HepG2 (cell line): ENCODE measurements around the gene CHPF. TPM values are rescaled to one million over a fixed set of nuclear protein-coding genes. Genes with fewer than 3 reads are reported as not detected.
A peak's percentile ranks its signal among the peaks of the same experiment; 100 is the strongest.

Experiments
- ASH2L ChIP-seq: fragments of 300-600, 200-600 bp; sonication (generic); IDR thresholded peaks from 2 replicates; pipeline ENCODE4 v1.7.0; 2017; ENCODE audit warnings: low read depth, mild to moderate bottlenecking, moderate library complexity, mixed read lengths, low read length; ENCODE audit not compliant: insufficient read length
- ATF3 ChIP-seq: sonication (generic); formaldehyde crosslinking; IDR thresholded peaks from 2 replicates; pipeline ENCODE4 v1.4.0; 2020; ENCODE audit warnings: missing genetic modification reagents
- CCDC6 ChIP-seq: sonication (generic); formaldehyde crosslinking; IDR thresholded peaks from 2 replicates; pipeline ENCODE4 v1.8.1; 2022; ENCODE audit warnings: mild to moderate bottlenecking, missing genetic modification reagents, moderate library complexity
- CENPX ChIP-seq: sonication (generic); formaldehyde crosslinking; IDR thresholded peaks from 2 replicates; pipeline ENCODE4 v1.9.0; 2021; ENCODE audit warnings: mild to moderate bottlenecking, missing genetic modification reagents, moderate library complexity
- ETS1 ChIP-seq: sonication (generic); formaldehyde crosslinking; IDR thresholded peaks from 2 replicates; pipeline ENCODE4 v1.4.0; 2020; ENCODE audit warnings: missing genetic modification reagents
- GLI4 ChIP-seq: sonication (generic); formaldehyde crosslinking; IDR thresholded peaks from 2 replicates; pipeline ENCODE4 v1.5.1; 2020; ENCODE audit warnings: missing genetic modification reagents, mild to moderate bottlenecking, moderate library complexity, borderline replicate concordance
- ZBTB7B ChIP-seq: sonication (generic); formaldehyde crosslinking; IDR thresholded peaks from 2 replicates; pipeline ENCODE4 v1.4.0; 2020; ENCODE audit warnings: missing genetic modification reagents
- ZNF567 ChIP-seq: sonication (generic); formaldehyde crosslinking; IDR thresholded peaks from 2 replicates; pipeline ENCODE4 v1.8.1; 2023; ENCODE audit warnings: mild to moderate bottlenecking, missing genetic modification reagents, borderline replicate concordance
- ZNF672 ChIP-seq: sonication (generic); formaldehyde crosslinking; IDR thresholded peaks from 2 replicates; pipeline ENCODE4 v1.8.1; 2022; ENCODE audit warnings: missing genetic modification reagents
- ZSCAN12 ChIP-seq: sonication (generic); formaldehyde crosslinking; IDR thresholded peaks from 2 replicates; pipeline ENCODE4 v1.9.0; 2021; ENCODE audit warnings: mild to moderate bottlenecking, missing genetic modification reagents
- polyA plus RNA-seq, 8 experiments: library from polyadenylated mRNA; depleted of rRNA in 3 of 8; stranded (reverse) in 7 of 8; unstranded in 1 of 8; fragments of >200 nt; fragmentation: Illumina TruSeq in 4 of 8; extraction: Trizol in 4 of 8; gene quantifications; 2 replicates each; pipeline versions ENCODE4 v1.2.1 to v1.2.3, GENCODE V29; 2011 to 2016; ENCODE audit warnings: low read depth in 4 of 8, missing spikeins in 1 of 8, mixed read lengths in 1 of 8; ENCODE audit not compliant: insufficient read depth in 1 of 8
- total RNA-seq, 5 experiments: library from RNA; depleted of rRNA; stranded (reverse); fragments of >200 nt; fragmentation: Illumina TruSeq; extraction: Trizol; gene quantifications; 2 replicates each; pipeline ENCODE4 v1.2.3, GENCODE V29; 2016; ENCODE audit warnings: low read depth in 1 of 5

The CHPF gene
- total and polyA plus RNA-seq, 2 of the 13 experiments (the other 11 are each of a cell fraction or from before 2014, with no cell fraction given) = 79.6 to 111 TPM

- TF ChIP-seq CENPX (CRISPR knock-in tag) (no peak), ZNF672 (no peak), ZSCAN12 (peak; percentile 74; the same call in 1 of the 2 replicates), GLI4 (no peak), ETS1 (no peak), ATF3 (CRISPR knock-in tag) (0 out of 2 replicates have a peak, but pooled peaks have one; percentile 14), CCDC6 (CRISPR knock-in tag) (no peak; the same call in 1 of the 2 replicates), ZNF567 (CRISPR knock-in tag) (no peak), ASH2L (peak; percentile 80), ZBTB7B (CRISPR knock-in tag) (no peak; the same call in 1 of the 2 replicates)
- TF ChIP-seq, all 625 proteins: peak for 286
These were observed 45.1 kb downstream of the CHPF start, which contains the start of gene GMPPA (continued) for GRCh38 chr2:219498280-219499057.
